NCI-H345 (cell line): Measurements from ENCODE around the gene MYL10.
"Not testable (repeated sequence)": the region's sequence is repeated elsewhere in the genome, so short reads cannot be mapped to it uniquely, and the experiment has no call there.

Source experiments
- DNase-seq: peaks from one replicate; lab custom pipeline; 2025; lab: John Stamatoyannopoulos, UW

Gene MYL10

GRCh38 chr7:101651112-101651511 lies 22.0 kb upstream of the MYL10 start:
- no peak for DNase-seq

GRCh38 chr7:101650579-101651081 lies 21.5 kb upstream of the MYL10 start:
- no peak for DNase-seq

- not testable (repeated sequence) for DNase-seq
Measured at GRCh38 chr7:101647876-101648275, 18.8 kb upstream of the MYL10 start.

- no peak for DNase-seq
Measured at GRCh38 chr7:101645951-101646350, 16.9 kb upstream of the MYL10 start.

- DNase-seq = no peak
Measured at GRCh38 chr7:101644879-101645278, 15.8 kb upstream of the MYL10 start.

GRCh38 chr7:101639127-101639526 lies 10.0 kb upstream of the MYL10 start:
- DNase-seq = not testable (repeated sequence)

- no peak for DNase-seq
Measured at GRCh38 chr7:101636822-101637623, 7.9 kb upstream of the MYL10 start.

- DNase-seq = no peak
Measured at GRCh38 chr7:101635484-101635883, 6.4 kb upstream of the MYL10 start.

- DNase-seq = no peak
Measured at GRCh38 chr7:101634196-101634717, 5.2 kb upstream of the MYL10 start.

- DNase-seq = no peak
Measured at GRCh38 chr7:101633511-101633910, 4.4 kb upstream of the MYL10 start.

- no peak for DNase-seq
Measured at GRCh38 chr7:101632641-101633040, 3.5 kb upstream of the MYL10 start.

GRCh38 chr7:101631224-101631714 lies 2.2 kb upstream of the MYL10 start:
- DNase-seq = no peak

GRCh38 chr7:101630591-101630990 lies 1.5 kb upstream of the MYL10 start:
- no peak for DNase-seq

GRCh38 chr7:101628522-101628921 lies 574 bp downstream of the MYL10 start:
- DNase-seq = no peak

GRCh38 chr7:101626758-101627157 lies 2.3 kb downstream of the MYL10 start:
- DNase-seq = no peak

GRCh38 chr7:101626069-101626671 lies 2.9 kb downstream of the MYL10 start:
- DNase-seq = no peak

- no peak for DNase-seq
Measured at GRCh38 chr7:101625031-101625791, 3.9 kb downstream of the MYL10 start.

- no peak for DNase-seq
Measured at GRCh38 chr7:101624246-101625001, 4.7 kb downstream of the MYL10 start.

- DNase-seq = no peak
Measured at GRCh38 chr7:101622609-101623173, 6.4 kb downstream of the MYL10 start.

GRCh38 chr7:101620991-101621390 lies 8.1 kb downstream of the MYL10 start:
- no peak for DNase-seq

- no peak for DNase-seq
Measured at GRCh38 chr7:101620395-101620794, 8.7 kb downstream of the MYL10 start.
